Measurements from ENCODE around the gene ALG12. TPM values are rescaled to one million over a fixed set of nuclear protein-coding genes. Genes with fewer than 3 reads are reported as not detected.

Gene ALG12
- total and polyA plus RNA-seq, 5 donors from 2014 or later = 12.6 to 18.1 (median 15.5) TPM

GRCh38 chr22:49934891-49935557, 16.8 kb upstream of the ALG12 start:
- H3K4me1 ChIP-seq (ENCODE audit: control insufficient read depth, insufficient read depth, low read length, poor library complexity, severe bottlenecking) = peaks cover 57% of the 10 kb centered on the region
- peak; percentile 25 to 39 for ATAC-seq (ENCODE audit: low read depth in 2 of 2)

GRCh38 chr22:49934160-49934890, 16.1 kb upstream of the ALG12 start:
- H3K27me3 ChIP-seq (ENCODE audit: control insufficient read depth, insufficient read depth, low read length) = no peaks in the 10 kb centered on the region
- H3K4me3 ChIP-seq (ENCODE audit: low read depth, low read length) = no peak overlapping the region
- DNase-seq = peak in 1 of 3 donors; percentile 40
- Mint-ChIP-seq H3K4me3 (peak overlapping the region in 2 of 4 donors; percentile 67 to 80), H3K27me3 (no peaks in the 10 kb centered on the region), H3K9me3 (peaks cover 0 to under 1% (median 0%) of the 10 kb centered on the region in 7 donors), H3K4me1 (peaks cover 5 to 54% (median 16%) of the 10 kb centered on the region in 4 donors), H3K27ac (peak overlapping the region in 2 of 3 donors; percentile 78 to 84), H3K36me3 (no peaks in the 10 kb centered on the region)
- H3K36me3 ChIP-seq (ENCODE audit: control insufficient read depth, insufficient read depth, low read length) = no peaks in the 10 kb centered on the region
- no peaks in the 10 kb centered on the region for H3K9me3 ChIP-seq (ENCODE audit: control insufficient read depth in 2 of 2, low read length in 2 of 2)
- peaks cover 64% of the 10 kb centered on the region for H3K4me1 ChIP-seq (ENCODE audit: control insufficient read depth, insufficient read depth, low read length, poor library complexity, severe bottlenecking)
- no peak for ATAC-seq (ENCODE audit: low read depth in 2 of 2)
- H3K27ac ChIP-seq (ENCODE audit: insufficient read depth, low read length, poor library complexity, severe bottlenecking) = peak overlapping the region; percentile 96

More at GRCh38 chr22:49934891-49935557, 16.8 kb upstream of the ALG12 start:
- peaks cover 5 to 53% (median 16%) of the 10 kb centered on the region in 4 donors for H3K4me1 Mint-ChIP-seq
- H3K27me3 Mint-ChIP-seq = no peaks in the 10 kb centered on the region
- H3K36me3 Mint-ChIP-seq = no peaks in the 10 kb centered on the region
- Histone ChIP-seq H3K36me3 (ENCODE audit: control insufficient read depth, insufficient read depth, low read length) (no peaks in the 10 kb centered on the region), H3K4me3 (ENCODE audit: low read depth, low read length) (no peak overlapping the region), H3K27ac (ENCODE audit: insufficient read depth, low read length, poor library complexity, severe bottlenecking) (peak overlapping the region; percentile 96), H3K27me3 (ENCODE audit: control insufficient read depth, insufficient read depth, low read length) (no peaks in the 10 kb centered on the region), H3K9me3 (ENCODE audit: control insufficient read depth in 2 of 2, low read length in 2 of 2) (no peaks in the 10 kb centered on the region)
- H3K4me3 Mint-ChIP-seq = peak overlapping the region in 2 of 4 donors; percentile 56 to 67
- peaks cover 0 to 2% (median 0%) of the 10 kb centered on the region in 7 donors for H3K9me3 Mint-ChIP-seq
- DNase-seq = peak; percentile 73 to 88 (median 77)
- H3K27ac Mint-ChIP-seq = peak overlapping the region in 1 of 3 donors; percentile 87

GRCh38 chr22:49933236-49934159, 15.3 kb upstream of the ALG12 start:
- peak overlapping the region; percentile 96 for H3K27ac ChIP-seq (ENCODE audit: insufficient read depth, low read length, poor library complexity, severe bottlenecking)
- no peaks in the 10 kb centered on the region for H3K27me3 ChIP-seq (ENCODE audit: control insufficient read depth, insufficient read depth, low read length)
- peaks cover 5 to 50% (median 16%) of the 10 kb centered on the region in 4 donors for H3K4me1 Mint-ChIP-seq
- no peaks in the 10 kb centered on the region for H3K9me3 Mint-ChIP-seq
- H3K27ac Mint-ChIP-seq = peak overlapping the region; percentile 84 to 92 (median 88)
- no peaks in the 10 kb centered on the region for H3K27me3 Mint-ChIP-seq
- DNase-seq (no peak), ATAC-seq (ENCODE audit: low read depth in 2 of 2) (no peak)
- H3K4me1 ChIP-seq (ENCODE audit: control insufficient read depth, insufficient read depth, low read length, poor library complexity, severe bottlenecking) = peaks cover 68% of the 10 kb centered on the region
- H3K36me3 Mint-ChIP-seq = no peaks in the 10 kb centered on the region
- H3K4me3 ChIP-seq (ENCODE audit: low read depth, low read length) = no peak overlapping the region
- H3K4me3 Mint-ChIP-seq = peak overlapping the region; percentile 65 to 84 (median 80)
- no peaks in the 10 kb centered on the region for H3K9me3 ChIP-seq (ENCODE audit: control insufficient read depth in 2 of 2, low read length in 2 of 2)
- no peaks in the 10 kb centered on the region for H3K36me3 ChIP-seq (ENCODE audit: control insufficient read depth, insufficient read depth, low read length)

GRCh38 chr22:49930596-49931412, 12.6 kb upstream of the ALG12 start:
- Mint-ChIP-seq H3K27ac (peak overlapping the region; percentile 86 to 94 (median 86)), H3K9me3 (no peaks in the 10 kb centered on the region), H3K4me1 (peaks cover 9 to 54% (median 24%) of the 10 kb centered on the region in 4 donors), H3K36me3 (no peaks in the 10 kb centered on the region), H3K4me3 (peak overlapping the region; percentile 45 to 87 (median 52)), H3K27me3 (no peaks in the 10 kb centered on the region)
- peak in 1 of 3 donors; percentile 74 for DNase-seq
- ATAC-seq (ENCODE audit: low read depth in 2 of 2) = peak; percentile 22 to 32
- Histone ChIP-seq H3K9me3 (ENCODE audit: control insufficient read depth in 2 of 2, low read length in 2 of 2) (no peaks in the 10 kb centered on the region), H3K36me3 (ENCODE audit: control insufficient read depth, insufficient read depth, low read length) (no peaks in the 10 kb centered on the region), H3K4me3 (ENCODE audit: low read depth, low read length) (no peak overlapping the region), H3K27me3 (ENCODE audit: control insufficient read depth, insufficient read depth, low read length) (no peaks in the 10 kb centered on the region), H3K4me1 (ENCODE audit: control insufficient read depth, insufficient read depth, low read length, poor library complexity, severe bottlenecking) (peaks cover 60% of the 10 kb centered on the region), H3K27ac (ENCODE audit: insufficient read depth, low read length, poor library complexity, severe bottlenecking) (peak overlapping the region; percentile 26)

- H3K4me3 Mint-ChIP-seq = peak overlapping the region in 2 of 4 donors; percentile 76 to 87
These were observed 11.8 kb upstream of the ALG12 start for GRCh38 chr22:49929994-49930575.

GRCh38 chr22:49929211-49929979, 11.2 kb upstream of the ALG12 start:
- peaks cover 9 to 62% (median 32%) of the 10 kb centered on the region in 4 donors for H3K4me1 Mint-ChIP-seq
- no peaks in the 10 kb centered on the region for H3K27me3 ChIP-seq (ENCODE audit: control insufficient read depth, insufficient read depth, low read length)
- peak overlapping the region; percentile 60 for H3K27ac ChIP-seq (ENCODE audit: insufficient read depth, low read length, poor library complexity, severe bottlenecking)
- H3K27ac Mint-ChIP-seq = no peak overlapping the region
- no peak overlapping the region for H3K4me3 ChIP-seq (ENCODE audit: low read depth, low read length)
- H3K36me3 Mint-ChIP-seq = peaks cover 7% of the 10 kb centered on the region
- H3K36me3 ChIP-seq (ENCODE audit: control insufficient read depth, insufficient read depth, low read length) = no peaks in the 10 kb centered on the region
- H3K4me1 ChIP-seq (ENCODE audit: control insufficient read depth, insufficient read depth, low read length, poor library complexity, severe bottlenecking) = peaks cover 62% of the 10 kb centered on the region
- H3K9me3 Mint-ChIP-seq = no peaks in the 10 kb centered on the region
- no peaks in the 10 kb centered on the region for H3K27me3 Mint-ChIP-seq
- peak overlapping the region in 1 of 4 donors; percentile 87 for H3K4me3 Mint-ChIP-seq
- DNase-seq = peak; percentile 67 to 79 (median 69)
- peak; percentile 59 to 61 for ATAC-seq (ENCODE audit: low read depth in 2 of 2)
- H3K9me3 ChIP-seq (ENCODE audit: control insufficient read depth in 2 of 2, low read length in 2 of 2) = no peaks in the 10 kb centered on the region

More at GRCh38 chr22:49929994-49930575, 11.8 kb upstream of the ALG12 start:
- Histone ChIP-seq H3K9me3 (ENCODE audit: control insufficient read depth in 2 of 2, low read length in 2 of 2) (no peaks in the 10 kb centered on the region), H3K27me3 (ENCODE audit: control insufficient read depth, insufficient read depth, low read length) (no peaks in the 10 kb centered on the region), H3K4me3 (ENCODE audit: low read depth, low read length) (no peak overlapping the region), H3K27ac (ENCODE audit: insufficient read depth, low read length, poor library complexity, severe bottlenecking) (peak overlapping the region; percentile 60), H3K36me3 (ENCODE audit: control insufficient read depth, insufficient read depth, low read length) (no peaks in the 10 kb centered on the region), H3K4me1 (ENCODE audit: control insufficient read depth, insufficient read depth, low read length, poor library complexity, severe bottlenecking) (peaks cover 67% of the 10 kb centered on the region)
- Mint-ChIP-seq H3K9me3 (no peaks in the 10 kb centered on the region), H3K27ac (peak overlapping the region in 2 of 3 donors; percentile 80 to 86), H3K27me3 (no peaks in the 10 kb centered on the region), H3K4me1 (peaks cover 9 to 61% (median 31%) of the 10 kb centered on the region in 4 donors), H3K36me3 (peaks cover 6% of the 10 kb centered on the region)
- DNase-seq = no peak
- ATAC-seq (ENCODE audit: low read depth in 2 of 2) = no peak
